ENCODE data around the gene ACE2. TPM values are rescaled to one million over a fixed set of nuclear protein-coding genes. Genes with fewer than 3 reads are reported as not detected.

ACE2 gene
- total RNA-seq, 5 donors from 2014 or later (not counting 1 experiment from before 2014, with no cell fraction given), result not detected

DNA sequence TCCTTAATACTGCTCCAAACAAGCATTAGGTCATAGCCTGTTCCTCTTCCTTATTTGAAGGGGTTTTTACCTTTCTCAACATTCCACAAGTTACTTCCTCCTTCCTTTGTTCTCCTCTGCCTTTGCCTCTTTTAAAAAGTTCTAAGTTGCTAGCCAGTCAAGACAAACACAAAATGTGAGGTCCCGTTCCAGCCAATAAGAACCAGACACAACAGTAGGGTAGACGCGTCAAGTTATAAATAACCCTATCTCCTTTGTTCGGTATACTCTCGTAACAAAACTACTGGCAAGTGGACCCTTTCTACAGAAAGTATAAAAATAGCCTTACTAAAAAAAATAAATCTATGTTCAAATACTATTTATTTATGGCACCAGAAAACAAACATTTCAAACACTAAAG, 6.3 kb upstream of the ACE2 start:
- WGBS (ENCODE audit: insufficient coverage), result no CpG with 5 or more reads among the region's 5 CpGs
- H3K36me3 Mint-ChIP-seq, result no peaks in the 10 kb centered on the region
- ChIA-PET POLR2A (no interaction called here), CTCF (interaction anchor here in 1 of 2 donors (0.9 kb wide), 1 partner anchor 37 kb away, joined by 3 read pairs; no protein-coding TSS in a partner anchor)
- no peaks in the 10 kb centered on the region for H3K4me1 ChIP-seq (ENCODE audit: control insufficient read depth in 1 of 2, extremely low read depth in 1 of 2, insufficient read depth in 2 of 2, low read length in 2 of 2)
- H3K4me3 ChIP-seq (ENCODE audit: control insufficient read depth in 1 of 2, extremely low read depth in 1 of 2, low read length in 1 of 2), result no peak overlapping the region
- DNase-seq, result no peak
- no peaks in the 10 kb centered on the region for H3K9me3 ChIP-seq
- no peaks in the 10 kb centered on the region for H3K4me1 Mint-ChIP-seq
- H3K36me3 ChIP-seq (ENCODE audit: control insufficient read depth in 2 of 2, extremely low read depth in 1 of 2, insufficient read depth in 1 of 2, low read length in 1 of 2), result no peaks in the 10 kb centered on the region
- H3K9me3 Mint-ChIP-seq, result no peaks in the 10 kb centered on the region
- no peak overlapping the region for H3K27ac ChIP-seq (ENCODE audit: low read length)
- H3K27me3 Mint-ChIP-seq, result peaks cover 7 to 42% of the 10 kb centered on the region in 2 donors
- no peak overlapping the region for H3K27ac Mint-ChIP-seq
- no peak overlapping the region for H3K4me3 Mint-ChIP-seq
- no peaks in the 10 kb centered on the region for H3K27me3 ChIP-seq (replicated peaks in 1 of 2; ENCODE audit: control insufficient read depth in 2 of 2, extremely low read depth in 1 of 2, insufficient read depth in 2 of 2, low read length in 1 of 2)
- ATAC-seq (replicated peaks in 1 of 4), result no peak

DNA sequence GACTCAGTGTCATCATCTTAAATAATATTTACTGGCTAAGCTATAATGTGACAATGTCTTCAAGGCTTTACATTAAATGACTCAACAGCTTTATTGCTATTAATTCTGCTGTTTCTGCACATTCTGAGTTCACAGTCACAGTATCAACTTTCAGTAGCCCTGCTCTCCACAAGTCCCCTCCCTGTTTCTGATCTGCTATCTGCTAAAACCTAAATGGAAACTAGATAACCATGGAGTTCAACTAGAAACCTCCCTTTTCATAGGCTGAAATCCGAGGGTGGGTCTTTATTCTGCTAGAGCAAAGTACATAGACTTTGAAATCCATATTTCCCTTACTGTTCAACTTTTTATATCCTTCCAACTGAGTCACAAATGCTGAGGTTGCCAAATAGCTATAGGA, 5.4 kb upstream of the ACE2 start:
- Histone ChIP-seq H3K27me3 (replicated peaks in 1 of 2; ENCODE audit: control insufficient read depth in 2 of 2, extremely low read depth in 1 of 2, insufficient read depth in 2 of 2, low read length in 1 of 2) (no peaks in the 10 kb centered on the region), H3K9me3 (no peaks in the 10 kb centered on the region), H3K4me3 (ENCODE audit: control insufficient read depth in 1 of 2, extremely low read depth in 1 of 2, low read length in 1 of 2) (no peak overlapping the region), H3K27ac (ENCODE audit: low read length) (no peak overlapping the region), H3K36me3 (ENCODE audit: control insufficient read depth in 2 of 2, extremely low read depth in 1 of 2, insufficient read depth in 1 of 2, low read length in 1 of 2) (no peaks in the 10 kb centered on the region), H3K4me1 (ENCODE audit: control insufficient read depth in 1 of 2, extremely low read depth in 1 of 2, insufficient read depth in 2 of 2, low read length in 2 of 2) (no peaks in the 10 kb centered on the region)
- H3K4me3 Mint-ChIP-seq, result no peak overlapping the region
- DNase-seq (no peak), ATAC-seq (replicated peaks in 1 of 4) (no peak)
- no peak overlapping the region for H3K27ac Mint-ChIP-seq
- WGBS (ENCODE audit: insufficient coverage), result no CpG with 5 or more reads among the region's 1 CpG
- H3K9me3 Mint-ChIP-seq, result peaks cover 0 to 4% (median 0%) of the 10 kb centered on the region in 3 donors
- no peaks in the 10 kb centered on the region for H3K36me3 Mint-ChIP-seq
- ChIA-PET CTCF (interaction anchor here in 1 of 2 donors (0.9 kb wide), 1 partner anchor 38 kb away, joined by 3 read pairs; no protein-coding TSS in a partner anchor), POLR2A (no interaction called here)
- H3K4me1 Mint-ChIP-seq, result no peaks in the 10 kb centered on the region
- peaks cover 11 to 44% of the 10 kb centered on the region in 2 donors for H3K27me3 Mint-ChIP-seq

DNA sequence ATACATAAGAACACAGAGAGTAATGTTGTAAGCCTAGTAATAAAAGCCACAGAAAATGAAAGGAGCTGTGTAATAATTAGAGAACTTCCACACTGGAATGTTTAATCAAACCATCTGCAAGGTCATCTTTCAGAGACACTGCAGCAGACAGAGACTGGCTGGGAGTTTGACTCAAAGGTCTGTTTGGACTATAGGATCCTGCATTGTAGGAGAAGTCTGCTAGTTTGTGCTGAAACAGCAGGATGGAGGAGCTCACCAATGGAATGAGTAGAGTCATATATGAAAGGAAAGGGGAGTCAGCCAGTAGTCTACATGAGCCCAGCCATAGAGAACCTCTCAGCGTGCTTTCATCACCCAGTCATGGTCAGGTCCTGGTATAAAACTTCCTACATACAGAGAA, 4.5 kb upstream of the ACE2 start:
- no peaks in the 10 kb centered on the region for H3K27me3 ChIP-seq (replicated peaks in 1 of 2; ENCODE audit: control insufficient read depth in 2 of 2, extremely low read depth in 1 of 2, insufficient read depth in 2 of 2, low read length in 1 of 2)

DNA sequence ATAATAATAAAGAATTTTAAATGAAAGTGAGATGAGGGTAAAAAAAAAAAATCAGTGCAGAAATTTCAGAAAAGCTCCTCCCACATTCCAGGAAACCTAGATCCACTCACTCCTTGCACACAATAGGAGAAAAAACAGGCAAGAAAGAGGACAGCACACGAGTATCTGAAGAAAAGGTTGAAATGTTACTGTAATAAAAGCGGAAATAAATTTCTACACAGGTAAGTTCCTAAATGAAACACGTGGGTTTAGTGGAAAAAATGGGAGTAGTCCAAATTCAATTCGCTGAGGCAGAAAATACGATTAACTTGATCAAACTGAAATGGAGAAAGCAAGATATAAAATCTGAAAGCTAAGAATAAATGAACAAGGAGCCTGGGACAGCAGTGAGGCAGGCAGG, 2.0 kb upstream of the ACE2 start:
- no peaks in the 10 kb centered on the region for H3K4me1 Mint-ChIP-seq
- H3K36me3 ChIP-seq (ENCODE audit: control insufficient read depth in 2 of 2, extremely low read depth in 1 of 2, insufficient read depth in 1 of 2, low read length in 1 of 2), result no peaks in the 10 kb centered on the region
- H3K27ac ChIP-seq (ENCODE audit: low read length), result no peak overlapping the region
- CTCF ChIA-PET, result no interaction called here
- H3K9me3 ChIP-seq, result no peaks in the 10 kb centered on the region
- 40% methylated on average over 1 of the region's 5 CpGs for WGBS (ENCODE audit: insufficient coverage)
- peaks cover 0 to 4% (median 0%) of the 10 kb centered on the region in 3 donors for H3K9me3 Mint-ChIP-seq
- ATAC-seq (replicated peaks in 1 of 4), result no peak
- no peak overlapping the region for H3K27ac Mint-ChIP-seq
- no peaks in the 10 kb centered on the region for H3K36me3 Mint-ChIP-seq
- no peaks in the 10 kb centered on the region for H3K27me3 ChIP-seq (replicated peaks in 1 of 2; ENCODE audit: control insufficient read depth in 2 of 2, extremely low read depth in 1 of 2, insufficient read depth in 2 of 2, low read length in 1 of 2)
- no peak overlapping the region for H3K4me3 ChIP-seq (ENCODE audit: control insufficient read depth in 1 of 2, extremely low read depth in 1 of 2, low read length in 1 of 2)
- POLR2A ChIA-PET, result interaction anchor here in 1 of 2 donors (0.6 kb wide), 1 partner anchor 1667 kb away, joined by 3 read pairs; no protein-coding TSS in a partner anchor
- H3K4me3 Mint-ChIP-seq, result no peak overlapping the region
- DNase-seq, result no peak
- no peaks in the 10 kb centered on the region for H3K4me1 ChIP-seq (ENCODE audit: control insufficient read depth in 1 of 2, extremely low read depth in 1 of 2, insufficient read depth in 2 of 2, low read length in 2 of 2)
- peaks cover 8 to 46% of the 10 kb centered on the region in 2 donors for H3K27me3 Mint-ChIP-seq

More for the DNA sequence above, 4.5 kb upstream of the ACE2 start:
- H3K27ac ChIP-seq (ENCODE audit: low read length), result no peak overlapping the region
- Mint-ChIP-seq H3K4me3 (no peak overlapping the region), H3K27ac (no peak overlapping the region), H3K9me3 (peaks cover 0 to 4% (median 0%) of the 10 kb centered on the region in 3 donors), H3K4me1 (no peaks in the 10 kb centered on the region), H3K27me3 (peaks cover 11 to 49% of the 10 kb centered on the region in 2 donors), H3K36me3 (no peaks in the 10 kb centered on the region)
- WGBS (ENCODE audit: insufficient coverage), result no CpG with 5 or more reads among the region's 1 CpG
- H3K9me3 ChIP-seq, result no peaks in the 10 kb centered on the region
- ChIA-PET CTCF (no interaction called here), POLR2A (no interaction called here)
- no peaks in the 10 kb centered on the region for H3K36me3 ChIP-seq (ENCODE audit: control insufficient read depth in 2 of 2, extremely low read depth in 1 of 2, insufficient read depth in 1 of 2, low read length in 1 of 2)
- DNase-seq (no peak), ATAC-seq (replicated peaks in 1 of 4) (no peak)
- no peak overlapping the region for H3K4me3 ChIP-seq (ENCODE audit: control insufficient read depth in 1 of 2, extremely low read depth in 1 of 2, low read length in 1 of 2)
- H3K4me1 ChIP-seq (ENCODE audit: control insufficient read depth in 1 of 2, extremely low read depth in 1 of 2, insufficient read depth in 2 of 2, low read length in 2 of 2), result no peaks in the 10 kb centered on the region

DNA sequence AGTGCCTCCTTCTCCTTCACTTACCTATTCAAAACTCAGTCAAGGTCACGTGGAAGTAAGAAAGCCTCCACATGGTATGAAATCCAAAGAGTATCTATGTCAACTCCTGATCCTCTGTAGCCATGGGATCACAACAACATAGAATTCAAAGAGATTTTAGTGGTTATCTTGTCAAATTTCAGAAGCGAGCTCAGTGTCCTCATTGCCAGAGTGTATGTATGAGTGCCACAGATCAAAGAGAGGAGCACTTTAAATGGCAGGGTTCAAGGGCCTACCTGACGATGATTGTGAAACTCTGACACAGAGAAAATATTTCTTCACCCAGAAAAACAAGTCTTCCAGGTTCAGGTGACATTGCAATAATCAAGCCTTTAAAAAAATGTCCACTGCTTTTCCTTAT, 1.2 kb upstream of the ACE2 start:
- Histone ChIP-seq H3K27ac (ENCODE audit: low read length) (no peak overlapping the region), H3K4me3 (ENCODE audit: control insufficient read depth in 1 of 2, extremely low read depth in 1 of 2, low read length in 1 of 2) (no peak overlapping the region), H3K36me3 (ENCODE audit: control insufficient read depth in 2 of 2, extremely low read depth in 1 of 2, insufficient read depth in 1 of 2, low read length in 1 of 2) (no peaks in the 10 kb centered on the region), H3K4me1 (ENCODE audit: control insufficient read depth in 1 of 2, extremely low read depth in 1 of 2, insufficient read depth in 2 of 2, low read length in 2 of 2) (no peaks in the 10 kb centered on the region), H3K27me3 (replicated peaks in 1 of 2; ENCODE audit: control insufficient read depth in 2 of 2, extremely low read depth in 1 of 2, insufficient read depth in 2 of 2, low read length in 1 of 2) (no peaks in the 10 kb centered on the region), H3K9me3 (no peaks in the 10 kb centered on the region)
- Mint-ChIP-seq H3K9me3 (peaks cover 0 to 4% (median 0%) of the 10 kb centered on the region in 3 donors), H3K4me1 (no peaks in the 10 kb centered on the region), H3K27ac (no peak overlapping the region), H3K27me3 (peaks cover 7 to 48% of the 10 kb centered on the region in 2 donors), H3K36me3 (no peaks in the 10 kb centered on the region), H3K4me3 (no peak overlapping the region)
- ChIA-PET POLR2A (no interaction called here), CTCF (no interaction called here)
- DNase-seq (no peak), ATAC-seq (replicated peaks in 1 of 4) (no peak)
- WGBS (ENCODE audit: insufficient coverage), result no CpG with 5 or more reads among the region's 3 CpGs

DNA sequence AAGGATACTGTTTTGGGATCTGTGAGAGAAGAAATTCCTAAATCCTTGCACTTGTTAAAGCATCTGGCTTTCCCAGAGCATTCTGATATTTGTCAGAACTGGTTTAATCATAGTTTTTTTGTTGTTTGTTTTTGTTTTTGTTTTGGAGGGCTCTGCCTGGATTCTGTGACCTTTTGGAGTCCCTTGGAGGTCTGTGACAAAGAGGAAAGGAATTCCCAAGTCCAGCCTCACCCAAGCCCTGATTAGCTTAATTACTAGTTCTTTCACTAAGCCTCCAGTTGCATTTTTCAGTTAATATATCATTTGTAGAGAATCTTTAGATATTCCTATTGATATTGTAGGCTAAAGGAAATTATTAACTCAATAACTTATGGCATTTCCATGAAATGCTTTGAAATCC, 711 bp downstream of the ACE2 start:
- H3K27me3 ChIP-seq (replicated peaks in 1 of 2; ENCODE audit: control insufficient read depth in 2 of 2, extremely low read depth in 1 of 2, insufficient read depth in 2 of 2, low read length in 1 of 2), result no peaks in the 10 kb centered on the region
- Mint-ChIP-seq H3K27ac (no peak overlapping the region), H3K4me3 (no peak overlapping the region), H3K9me3 (peaks cover 0 to 4% (median 0%) of the 10 kb centered on the region in 3 donors), H3K4me1 (no peaks in the 10 kb centered on the region), H3K36me3 (no peaks in the 10 kb centered on the region), H3K27me3 (peaks cover 7 to 48% of the 10 kb centered on the region in 2 donors)
- H3K4me1 ChIP-seq (ENCODE audit: control insufficient read depth in 1 of 2, extremely low read depth in 1 of 2, insufficient read depth in 2 of 2, low read length in 2 of 2), result no peaks in the 10 kb centered on the region
- DNase-seq (no peak), ATAC-seq (replicated peaks in 1 of 4) (no peak)
- H3K27ac ChIP-seq (ENCODE audit: low read length), result no peak overlapping the region
- POLR2A ChIA-PET, result no interaction called here
- H3K4me3 ChIP-seq (ENCODE audit: control insufficient read depth in 1 of 2, extremely low read depth in 1 of 2, low read length in 1 of 2), result no peak overlapping the region
- CTCF ChIA-PET, result no interaction called here
- no peaks in the 10 kb centered on the region for H3K36me3 ChIP-seq (ENCODE audit: control insufficient read depth in 2 of 2, extremely low read depth in 1 of 2, insufficient read depth in 1 of 2, low read length in 1 of 2)
- H3K9me3 ChIP-seq, result no peaks in the 10 kb centered on the region

DNA sequence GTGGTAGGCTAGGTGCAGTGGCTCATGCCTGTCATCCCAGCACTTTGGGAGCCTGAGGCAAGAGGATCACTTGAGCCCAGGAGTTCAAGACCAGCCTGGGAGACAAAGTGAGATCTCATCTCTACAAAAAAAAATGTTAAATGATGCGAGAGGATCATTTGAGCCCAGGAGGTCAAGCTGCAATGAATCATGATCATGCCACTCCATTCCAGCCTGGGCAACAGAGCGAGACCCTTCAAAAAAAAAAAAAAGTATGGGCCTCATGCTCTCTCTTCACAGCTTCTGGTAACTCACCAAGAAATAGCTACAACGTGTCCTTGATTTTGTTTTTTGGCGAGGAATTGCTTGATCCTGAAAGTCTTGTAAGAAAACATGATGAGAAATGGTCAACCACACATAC, 1.3 kb downstream of the ACE2 start:
- ATAC-seq (replicated peaks in 1 of 4), result no peak
- H3K4me3 ChIP-seq (ENCODE audit: control insufficient read depth in 1 of 2, extremely low read depth in 1 of 2, low read length in 1 of 2), result no peak overlapping the region
- Mint-ChIP-seq H3K4me1 (no peaks in the 10 kb centered on the region), H3K27me3 (peaks cover 7 to 50% of the 10 kb centered on the region in 2 donors), H3K4me3 (no peak overlapping the region), H3K36me3 (no peaks in the 10 kb centered on the region), H3K9me3 (peaks cover 0 to 4% (median 0%) of the 10 kb centered on the region in 3 donors), H3K27ac (no peak overlapping the region)
- H3K9me3 ChIP-seq, result no peaks in the 10 kb centered on the region
- no CpG with 5 or more reads among the region's 4 CpGs for WGBS (ENCODE audit: insufficient coverage)
- no peaks in the 10 kb centered on the region for H3K36me3 ChIP-seq (ENCODE audit: control insufficient read depth in 2 of 2, extremely low read depth in 1 of 2, insufficient read depth in 1 of 2, low read length in 1 of 2)
- CTCF ChIA-PET, result interaction anchor here in 1 of 2 donors (0.5 kb wide), 1 partner anchor 16 kb away, joined by 4 read pairs; no protein-coding TSS in a partner anchor
- H3K4me1 ChIP-seq (ENCODE audit: control insufficient read depth in 1 of 2, extremely low read depth in 1 of 2, insufficient read depth in 2 of 2, low read length in 2 of 2), result no peaks in the 10 kb centered on the region
- no peaks in the 10 kb centered on the region for H3K27me3 ChIP-seq (replicated peaks in 1 of 2; ENCODE audit: control insufficient read depth in 2 of 2, extremely low read depth in 1 of 2, insufficient read depth in 2 of 2, low read length in 1 of 2)
- POLR2A ChIA-PET, result interaction anchor here in 1 of 2 donors (0.7 kb wide), 1 partner anchor 9 kb away, joined by 5 read pairs; no protein-coding TSS in a partner anchor
- H3K27ac ChIP-seq (ENCODE audit: low read length), result no peak overlapping the region
- DNase-seq, result no peak
